ENCODE results near the gene IGFN1. TPM values are rescaled to one million over a fixed set of nuclear protein-coding genes. Genes with fewer than 3 reads are reported as not detected.

IGFN1 gene
- total and polyA plus RNA-seq, 2 of the 8 experiments (the other 6 are each of a cell fraction or from before 2014, with no cell fraction given), result not detected

- Histone ChIP-seq H3K9ac (replicated peaks in 1 of 4; ENCODE audit: extremely low read depth in 1 of 4, low read depth in 3 of 4, low read length in 3 of 4) (no peak overlapping the region), H3K27ac (ENCODE audit: low read depth, low read length) (no peak overlapping the region), H2BK120ac (replicated peaks; ENCODE audit: low read depth, low read length) (no peak overlapping the region), H2AFZ (ENCODE audit: low read length) (no peak overlapping the region), H4K20me1 (replicated peaks in 1 of 2; ENCODE audit: control insufficient read depth in 1 of 2, insufficient read depth in 2 of 2, low read length in 2 of 2) (no peaks in the 10 kb centered on the region), H3K56ac (replicated peaks; ENCODE audit: insufficient read length, low read depth, low read length) (no peak overlapping the region), H3K23me2 (ENCODE audit: low read depth, low read length) (peaks cover 32% of the 10 kb centered on the region; the same call in 1 of the 2 replicates), H3K4ac (replicated peaks; ENCODE audit: insufficient read length, low read depth, low read length) (peak overlapping the region; percentile 32), H4K8ac (ENCODE audit: extremely low read depth, insufficient read depth, low read length) (no peak overlapping the region), H2AK5ac (ENCODE audit: low read depth, low read length) (0 out of 2 replicates have a peak overlapping the region, but pooled peaks have one; percentile 82), H3K4me1 (replicated peaks in 1 of 4; ENCODE audit: control insufficient read depth in 3 of 4, insufficient read depth in 4 of 4, low read length in 3 of 4) (peaks cover 0 to 11% (median 11%) of the 10 kb centered on the region in 4 experiments; a peak in 6 of 7 replicates), H3K14ac (ENCODE audit: insufficient read length) (no peak overlapping the region), H4K5ac (ENCODE audit: insufficient read length, low read depth, low read length) (no peak overlapping the region), H2BK12ac (ENCODE audit: low read depth, low read length) (peak overlapping the region; percentile 81; the same call in 1 of the 2 replicates), H3K27me3 (replicated peaks in 1 of 4; ENCODE audit: control insufficient read depth in 3 of 4, extremely low read depth in 1 of 4, insufficient read depth in 3 of 4, low read length in 3 of 4) (peaks cover 0 to 8% (median 0%) of the 10 kb centered on the region in 4 experiments; a peak in 3 of 7 replicates), H3K4me2 (ENCODE audit: insufficient read depth in 1 of 2, low read depth in 2 of 2, low read length in 2 of 2) (peak overlapping the region in 1 of 2 experiments; percentile 87; a peak in 1 of 4 replicates), H4K91ac (replicated peaks; ENCODE audit: insufficient read length, low read length) (peak overlapping the region; percentile 66), H3K23ac (ENCODE audit: insufficient read length) (no peak overlapping the region), H3K9me3 (ENCODE audit: insufficient read depth in 2 of 2, low read depth in 1 of 2, low read length in 1 of 2) (no peaks in the 10 kb centered on the region), H3K4me3 (ENCODE audit: extremely low read depth in 1 of 4, insufficient read depth in 2 of 4, low read depth in 3 of 4, low read length in 4 of 4) (no peak overlapping the region), H3K79me1 (ENCODE audit: low read depth, low read length) (no peaks in the 10 kb centered on the region), H2BK15ac (ENCODE audit: low read length) (peak overlapping the region; percentile 88; the same call in 1 of the 2 replicates), H3K79me2 (ENCODE audit: control insufficient read depth in 1 of 2, insufficient read depth in 2 of 2, low read length in 2 of 2) (no peaks in the 10 kb centered on the region), H3K18ac (ENCODE audit: extremely low read depth, low read length) (peak overlapping the region; percentile 19; the same call in 1 of the 2 replicates), H3K36me3 (ENCODE audit: control insufficient read depth in 2 of 4, insufficient read depth in 4 of 4, low read length in 3 of 4) (no peaks in the 10 kb centered on the region), H2BK5ac (ENCODE audit: low read depth, low read length) (peak overlapping the region; percentile 83; the same call in 1 of the 2 replicates), H2BK20ac (ENCODE audit: low read length) (no peak overlapping the region)
- FAIRE-seq, result no peak
- DNase-seq (ENCODE audit: low read depth in 1 of 2, low spot score in 2 of 2), result peak in 1 of 2 experiments; percentile 47
- ChIA-PET CTCF (ENCODE audit: partially characterized antibody) (interaction anchor here (0.7 to 9.7 kb wide), 23 partner anchors 8 to 150 kb away, joined by 3 to 154 read pairs (median 6); no protein-coding TSS in a partner anchor), POLR2A (ENCODE audit: partially characterized antibody) (interaction anchor here (1.0 to 2.3 kb wide), 6 partner anchors 50 to 120 kb away, joined by 3 to 11 read pairs (median 4); no protein-coding TSS in a partner anchor)
- WGBS, 2 experiments (ENCODE audit: extremely low coverage in 1 of 2, insufficient coverage in 1 of 2, insufficient read length in 1 of 2, insufficient replicate concordance in 2 of 2, low coverage in 1 of 2, low lambda C conversion rate in 2 of 2, missing lambda C conversion rate in 1 of 2), result 87% methylated on average over 12 of the region's 14 CpGs; no CpG with 5 or more reads in 1 of the 2 experiments
- TF ChIP-seq RAD21 (IDR thresholded peaks at IDR 0.05 in 1 of 2, conservative IDR thresholded peaks at IDR 0.05 in 1 of 2; ENCODE audit: low read depth in 2 of 2, low read length in 2 of 2) (peak; percentile 14 to 44; a peak in 3 of 4 replicates), CTCF (IDR thresholded peaks at IDR 0.05; ENCODE audit: control extremely low read depth in 1 of 3, insufficient read depth in 1 of 3, low read depth in 1 of 3, low read length in 3 of 3) (peak; percentile 17 to 35 (median 33); a peak in 3 of 4 replicates), EGR1 (IDR thresholded peaks at IDR 0.05; ENCODE audit: borderline replicate concordance, low read depth, low read length) (no peak)
These were observed 68.2 kb downstream of the IGFN1 start for GRCh38 chr1:201258763-201259230.

All from H1 (cell line).